HG03521 (cell line): ENCODE results near the gene MAN1C1.
"Not testable (repeated sequence)": the region's sequence is repeated elsewhere in the genome, so short reads cannot be mapped to it uniquely, and the experiment has no call there.

ENCODE experiments used
- ATAC-seq: cut with Tn5 transposase; IDR thresholded peaks from one replicate; pipeline ENCODE4 v1.9.1; 2021; ENCODE audit warnings: mild to moderate bottlenecking, moderate library complexity; ENCODE audit not compliant: unreplicated experiment

Gene MAN1C1

DNA sequence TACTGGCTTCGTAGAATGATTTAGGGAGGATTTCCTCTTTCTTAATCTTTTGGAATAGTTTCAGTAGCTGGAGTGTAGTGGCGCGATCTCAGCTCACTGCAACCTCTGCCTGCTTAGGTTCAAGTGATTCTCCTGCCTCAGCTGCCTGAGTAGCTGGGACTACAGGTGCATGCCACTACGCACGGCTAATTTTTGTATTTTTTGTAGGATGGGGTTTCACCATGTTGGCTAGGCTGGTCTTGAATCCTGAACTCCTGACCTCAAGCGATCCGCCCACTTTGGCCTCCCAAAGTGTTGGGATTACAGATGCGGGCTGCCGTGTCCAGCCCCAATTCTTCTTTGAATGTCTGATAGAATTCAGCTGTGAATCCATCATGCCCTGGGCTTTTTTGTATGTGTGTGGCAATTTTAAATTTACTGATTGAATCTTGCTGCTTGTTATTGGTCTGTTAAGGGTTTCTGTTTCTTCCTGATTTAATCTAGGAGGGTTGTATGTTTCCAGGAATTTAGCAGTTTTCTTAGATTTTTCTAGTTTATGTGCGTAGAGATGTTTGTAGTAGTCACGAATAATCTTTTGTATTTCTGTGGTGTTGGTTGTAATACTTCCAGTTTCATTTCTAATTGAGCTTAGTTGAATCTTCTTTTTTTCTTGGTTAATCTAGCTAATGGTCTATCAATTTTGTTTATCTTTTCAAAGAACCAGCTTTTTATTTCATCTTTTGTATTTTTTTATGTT lies 15.3 kb downstream of the MAN1C1 start:
- ATAC-seq: no peak

- no peak for ATAC-seq
These were observed 17.5 kb downstream of the MAN1C1 start for GRCh38 chr1:25634066-25634465.

GRCh38 chr1:25634896-25635295 lies 18.3 kb downstream of the MAN1C1 start:
- no peak for ATAC-seq

DNA sequence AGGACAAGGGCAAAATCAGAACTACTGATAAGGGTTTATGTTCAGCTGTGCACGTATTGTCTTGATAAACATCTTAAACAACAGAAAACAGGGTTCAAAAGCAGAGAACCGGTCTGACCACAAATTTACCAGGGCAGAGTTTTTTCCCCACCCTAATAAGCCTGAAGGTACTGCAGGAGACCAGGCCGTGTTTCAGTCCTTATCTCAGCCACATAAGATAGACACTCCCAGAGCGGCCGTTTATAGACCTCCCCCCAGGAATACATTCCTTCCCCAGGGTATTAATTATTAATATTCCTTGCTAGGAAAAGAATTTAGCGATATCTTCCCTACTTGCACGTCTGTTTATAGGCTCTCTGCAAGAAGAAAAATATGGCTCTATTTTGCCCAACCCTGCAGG lies 19.6 kb downstream of the MAN1C1 start:
- ATAC-seq: not testable (repeated sequence)

- no peak for ATAC-seq
These were observed 24.2 kb downstream of the MAN1C1 start for GRCh38 chr1:25640646-25641328.

GRCh38 chr1:25641329-25641725 lies 24.7 kb downstream of the MAN1C1 start:
- no peak for ATAC-seq

DNA sequence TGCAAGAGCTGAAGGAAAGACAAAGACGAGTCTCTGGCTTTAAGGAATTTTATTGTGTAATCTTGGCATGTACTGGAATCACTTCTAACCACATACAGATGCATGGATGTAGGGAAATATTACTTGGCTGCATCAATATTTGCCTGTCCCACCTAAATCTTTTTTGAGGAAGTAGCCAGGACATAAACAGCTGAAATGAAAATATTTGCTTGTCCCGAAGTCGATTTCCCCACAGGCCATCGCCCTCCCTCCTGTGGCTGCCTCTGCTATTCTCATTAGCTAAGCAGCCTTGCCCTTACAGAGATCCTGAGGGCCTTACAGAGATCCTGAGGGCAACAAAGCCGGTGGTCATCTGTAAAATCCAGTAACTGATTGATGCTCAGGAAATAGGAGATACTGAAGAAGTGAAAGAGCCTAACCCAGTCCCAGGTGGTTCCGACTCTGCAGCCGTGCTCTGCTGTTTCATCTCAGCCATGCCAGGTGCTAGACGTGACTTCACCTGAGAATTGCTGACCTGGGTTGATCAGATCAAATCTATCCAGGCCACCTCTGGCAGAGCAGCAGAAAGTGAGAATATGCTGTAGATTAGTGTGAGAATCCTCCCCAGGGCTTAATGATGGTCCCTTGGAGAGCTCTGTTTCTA lies 25.5 kb downstream of the MAN1C1 start:
- no peak for ATAC-seq

DNA sequence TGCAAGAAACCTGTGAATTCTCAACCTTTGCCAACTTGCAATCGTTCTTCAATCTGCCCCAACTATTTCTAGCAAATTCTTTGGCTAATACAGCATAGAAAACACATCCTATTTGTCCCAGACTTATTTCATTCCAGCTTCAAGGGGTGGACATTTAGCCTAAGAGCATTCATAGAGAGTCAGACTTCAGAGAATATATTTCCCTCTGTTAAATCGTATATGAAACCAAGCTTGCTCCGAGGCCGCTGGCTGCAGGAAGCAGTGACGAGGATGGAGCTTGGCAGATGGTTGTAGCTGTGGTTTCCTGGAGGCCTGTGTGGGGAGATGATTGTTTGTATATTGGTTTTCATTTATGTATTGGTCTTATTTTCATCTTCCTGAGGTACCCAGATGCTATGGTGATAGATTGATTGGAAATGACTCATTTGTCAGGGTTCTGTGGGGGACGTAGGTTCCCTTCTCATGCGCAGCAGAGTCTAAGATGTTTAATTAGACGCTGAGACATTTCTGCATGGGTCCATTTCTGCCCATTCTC lies 26.1 kb downstream of the MAN1C1 start:
- ATAC-seq: no peak

DNA sequence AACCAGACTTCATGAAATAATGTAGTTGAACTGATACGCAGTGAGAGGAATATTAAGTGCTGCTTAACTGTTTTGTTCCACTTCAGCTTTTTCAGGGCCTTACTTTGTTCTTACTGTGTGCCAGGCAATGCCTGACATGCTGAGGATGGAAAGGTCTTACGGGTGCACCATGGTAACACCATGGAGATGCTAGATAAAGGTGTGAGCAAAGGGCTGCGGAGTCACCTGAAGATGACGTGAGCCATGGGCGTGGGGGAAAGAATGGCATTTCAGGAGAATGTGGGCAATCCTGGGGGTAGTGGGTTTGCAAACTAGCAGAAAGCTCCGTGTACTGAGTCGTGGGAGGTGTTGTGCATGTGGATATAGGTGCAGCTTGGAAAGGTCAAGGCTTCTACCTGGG lies 27.3 kb downstream of the MAN1C1 start:
- no peak for ATAC-seq

DNA sequence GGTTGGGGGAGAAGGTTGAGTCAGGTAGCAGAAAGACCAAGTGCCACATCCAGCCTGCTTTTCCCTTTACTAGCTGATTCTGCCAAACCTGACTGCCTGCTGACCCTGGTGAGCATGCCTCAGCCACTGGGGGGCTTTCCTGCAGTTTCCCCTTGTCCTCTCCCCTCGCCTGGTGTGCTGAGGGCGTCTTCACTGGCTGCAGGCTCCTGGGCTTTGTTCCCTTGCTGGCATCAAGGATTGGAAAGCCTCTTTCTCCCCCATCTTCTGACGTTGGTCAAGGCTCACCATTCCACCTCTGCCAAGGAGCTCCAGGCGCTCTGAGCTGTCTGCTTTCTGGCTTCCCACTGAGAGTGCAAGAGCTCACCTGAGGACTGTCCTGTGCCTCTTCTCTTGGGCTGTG lies 28.4 kb downstream of the MAN1C1 start:
- ATAC-seq: no peak

DNA sequence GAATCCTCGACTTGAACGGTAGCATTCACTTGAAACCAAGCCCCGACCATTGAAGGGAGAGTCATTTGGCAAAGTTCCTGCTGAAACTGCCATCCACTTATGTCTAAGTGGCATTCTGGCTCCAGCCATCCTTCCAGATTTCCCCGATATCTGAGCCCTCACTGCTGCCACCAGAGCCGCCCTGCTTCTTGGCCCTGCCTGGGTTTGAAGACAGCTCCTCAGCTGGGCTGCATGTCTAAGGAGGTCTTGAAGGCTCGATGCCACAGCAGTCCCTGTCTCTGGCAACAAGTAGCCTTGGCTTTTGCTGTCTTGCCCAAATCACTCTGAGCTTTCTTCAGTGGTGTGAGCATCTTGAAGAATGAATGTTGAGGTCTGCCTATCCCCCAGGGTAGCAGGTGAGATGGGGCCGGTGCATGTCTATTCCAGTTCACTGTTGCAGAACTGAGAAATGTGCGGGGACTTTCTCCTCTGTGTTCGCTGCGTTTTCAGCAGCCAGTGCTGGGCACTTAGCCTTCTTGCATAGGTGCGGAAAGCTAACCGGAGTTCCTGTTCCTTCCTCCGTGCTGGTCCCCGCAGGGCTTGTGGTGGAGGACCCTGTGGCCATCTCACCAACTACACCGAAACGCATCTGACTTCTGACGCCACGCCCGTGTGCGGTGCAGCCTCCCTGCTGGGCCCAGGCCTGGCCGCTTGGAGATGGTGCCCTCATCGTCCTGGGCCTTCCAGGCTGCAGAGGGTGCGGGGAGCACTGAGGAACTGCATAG lies 29.2 kb downstream of the MAN1C1 start:
- ATAC-seq: no peak

DNA sequence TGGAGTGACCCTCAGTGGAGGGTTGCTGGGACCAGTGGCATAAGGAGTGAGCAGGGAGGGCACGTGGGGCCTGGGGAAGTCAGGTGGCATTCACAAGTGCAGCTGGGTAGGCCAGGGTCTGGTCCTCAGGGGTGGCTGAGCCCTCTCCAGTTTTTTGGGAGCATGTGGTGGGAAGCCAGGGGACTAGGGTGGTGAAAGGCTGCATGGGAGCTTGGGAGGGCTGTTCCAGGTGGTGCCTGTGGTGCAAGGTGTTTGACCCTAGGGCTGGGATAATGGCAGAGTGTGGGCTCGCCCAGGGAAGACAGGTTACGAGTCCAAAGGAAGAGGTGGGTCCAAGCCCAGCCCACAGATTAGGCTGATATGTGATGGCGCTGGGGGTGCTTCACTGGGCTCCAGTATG lies 30.5 kb downstream of the MAN1C1 start:
- no peak for ATAC-seq

- no peak for ATAC-seq
These were observed 31.3 kb downstream of the MAN1C1 start for GRCh38 chr1:25647863-25648262.

DNA sequence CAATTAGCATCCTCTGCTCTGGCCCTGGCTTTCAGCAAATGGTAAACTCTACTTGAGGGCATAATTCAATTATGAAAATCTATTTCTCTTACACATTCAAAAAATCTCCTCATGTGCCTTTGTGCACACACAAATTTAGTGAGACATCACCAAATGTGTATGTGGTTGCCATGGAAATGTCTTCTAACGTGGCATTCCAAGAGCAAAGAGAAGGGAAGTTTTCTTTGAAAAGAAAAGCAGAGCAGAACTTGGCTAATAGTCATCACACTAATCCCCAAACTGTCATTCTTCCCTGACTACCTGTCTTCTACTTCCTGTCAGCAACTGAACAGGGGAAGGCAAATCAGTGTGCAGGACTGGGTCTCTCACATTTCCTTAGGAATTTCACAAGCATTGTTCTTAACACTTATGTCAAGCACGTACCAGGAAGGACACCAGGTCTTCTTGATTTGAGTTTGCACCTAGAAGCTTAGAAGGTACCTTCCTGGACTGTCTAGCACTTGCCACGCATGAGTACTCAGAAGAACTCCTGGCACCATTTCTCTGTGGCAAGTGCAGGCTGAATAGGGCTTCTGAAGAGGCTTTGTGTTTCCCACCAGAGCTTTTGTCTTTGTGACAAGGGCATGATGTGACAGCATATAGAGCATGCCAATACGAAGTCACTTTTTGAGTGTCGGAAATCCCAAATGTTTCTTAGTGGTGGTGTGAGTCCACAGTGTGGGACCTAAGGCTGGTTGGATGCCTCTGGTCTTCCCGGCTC lies 32.3 kb downstream of the MAN1C1 start:
- no peak for ATAC-seq

DNA sequence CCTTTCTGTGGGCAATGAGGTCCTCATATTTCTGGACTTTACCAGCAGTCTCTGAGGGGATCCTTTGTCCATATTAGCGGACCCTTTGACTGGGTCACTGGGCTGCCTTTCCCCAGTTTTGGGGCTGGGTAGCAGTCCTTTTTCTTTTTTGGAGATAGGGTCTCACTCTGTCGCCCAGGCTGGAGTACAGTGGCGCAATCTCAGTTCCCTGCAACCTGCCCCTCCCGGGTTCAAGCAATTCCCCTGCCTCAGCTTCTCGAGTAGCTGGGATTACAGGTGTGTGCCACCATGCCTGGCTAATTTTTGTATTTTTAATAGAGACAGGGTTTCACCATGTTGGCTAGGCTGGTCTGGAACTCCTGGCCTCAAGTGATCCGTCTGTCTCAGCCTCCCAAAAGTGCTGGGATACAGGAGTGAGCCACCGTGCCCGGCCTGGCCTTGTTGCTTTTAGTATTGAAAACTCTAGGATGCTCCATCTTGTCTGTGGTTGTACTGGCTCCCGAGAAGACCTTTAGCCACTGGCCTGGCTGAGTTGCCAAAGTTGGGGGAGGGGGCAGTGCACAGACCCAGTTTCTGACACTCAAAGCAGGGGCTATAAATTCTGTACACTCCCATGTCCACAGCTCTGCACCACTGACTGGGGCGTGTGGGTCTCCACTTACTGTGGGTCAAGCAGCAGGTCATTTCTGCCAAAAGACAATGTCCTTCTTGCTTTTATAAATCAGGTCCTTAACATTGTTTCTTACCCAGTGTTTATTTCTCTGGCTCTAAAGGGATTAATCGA lies 33.1 kb downstream of the MAN1C1 start:
- no peak for ATAC-seq

DNA sequence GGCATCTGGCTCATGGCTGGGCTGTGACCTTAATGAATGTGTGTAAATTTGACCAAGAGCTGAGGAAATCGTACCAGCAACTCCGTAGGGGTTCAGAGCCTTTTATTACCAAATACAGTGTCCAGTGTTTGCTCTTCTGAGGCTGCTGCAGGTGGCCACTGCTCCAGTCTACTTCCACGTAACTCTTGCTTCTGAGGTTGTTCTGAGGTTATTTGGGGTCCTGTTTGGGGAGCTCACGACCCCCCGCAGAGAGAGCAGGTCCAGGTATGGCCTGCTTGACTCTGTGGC lies 33.6 kb downstream of the MAN1C1 start:
- no peak for ATAC-seq

- ATAC-seq: no peak
These were observed 34.5 kb downstream of the MAN1C1 start for GRCh38 chr1:25651036-25651640.

DNA sequence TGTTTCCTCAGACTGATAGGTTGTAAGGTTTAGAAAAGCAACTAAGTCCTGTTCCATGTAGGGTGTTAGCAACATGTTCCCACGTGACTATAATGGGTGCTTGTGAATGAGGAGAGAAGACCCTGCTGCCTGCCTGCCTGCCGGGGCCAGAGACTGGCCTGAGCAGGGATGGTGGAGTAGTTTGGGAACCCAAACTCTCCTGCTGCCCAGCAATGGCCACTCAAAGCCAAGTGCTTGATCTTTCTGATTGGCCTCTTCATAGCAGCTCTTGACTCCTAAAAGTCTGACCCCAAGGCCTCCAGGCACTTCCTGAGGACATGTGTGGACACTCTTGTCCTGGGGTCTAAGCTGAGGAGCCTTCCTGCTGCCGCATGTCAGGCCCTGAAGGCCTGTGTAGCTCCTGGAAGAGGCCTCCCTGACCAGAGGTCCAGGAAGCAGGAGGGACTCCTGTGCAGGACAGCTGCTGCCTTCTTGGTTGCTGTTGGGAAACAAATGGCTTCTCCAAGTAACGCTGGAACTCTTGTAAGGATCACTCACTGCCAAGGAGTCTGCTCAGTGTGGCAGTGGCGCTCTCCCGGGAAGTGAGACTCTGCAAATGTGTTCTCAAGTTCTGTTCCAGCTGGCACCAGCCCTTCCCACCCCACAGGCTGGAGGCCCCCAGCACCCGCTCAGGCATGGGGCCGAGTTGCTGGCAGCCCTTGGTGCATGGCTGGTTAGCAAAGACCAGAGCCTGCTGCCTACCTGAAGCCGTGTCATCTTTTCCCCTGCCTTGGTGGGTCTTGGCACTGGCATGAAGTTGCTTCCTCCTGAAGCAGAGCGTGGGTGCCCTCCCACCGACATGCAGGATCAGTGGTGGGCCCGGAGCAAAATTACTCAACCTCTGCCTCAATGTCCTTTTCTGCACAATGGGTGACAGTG lies 35.5 kb downstream of the MAN1C1 start:
- ATAC-seq: no peak
